OCI-LY3 (cell line): ENCODE measurements around the gene ANK3.

Experiments used
- EZH2phosphoT487 ChIP-seq: fragments of 200-600 bp; shearing (Covaris generic); IDR thresholded peaks from 2 replicates; pipeline ENCODE4 v1.6.1; 2018; ENCODE audit warnings: antibody characterized with exemption, mixed run types, low read depth
- TF ChIP-seq, protein P1 (sequence below): fragments of 200-600, 300-600 bp; sonication (generic); IDR thresholded peaks from 2 replicates; pipeline ENCODE4 v1.5.1; 2014; ENCODE audit warnings: antibody characterized with exemption, low read length, low read depth

DNA sequence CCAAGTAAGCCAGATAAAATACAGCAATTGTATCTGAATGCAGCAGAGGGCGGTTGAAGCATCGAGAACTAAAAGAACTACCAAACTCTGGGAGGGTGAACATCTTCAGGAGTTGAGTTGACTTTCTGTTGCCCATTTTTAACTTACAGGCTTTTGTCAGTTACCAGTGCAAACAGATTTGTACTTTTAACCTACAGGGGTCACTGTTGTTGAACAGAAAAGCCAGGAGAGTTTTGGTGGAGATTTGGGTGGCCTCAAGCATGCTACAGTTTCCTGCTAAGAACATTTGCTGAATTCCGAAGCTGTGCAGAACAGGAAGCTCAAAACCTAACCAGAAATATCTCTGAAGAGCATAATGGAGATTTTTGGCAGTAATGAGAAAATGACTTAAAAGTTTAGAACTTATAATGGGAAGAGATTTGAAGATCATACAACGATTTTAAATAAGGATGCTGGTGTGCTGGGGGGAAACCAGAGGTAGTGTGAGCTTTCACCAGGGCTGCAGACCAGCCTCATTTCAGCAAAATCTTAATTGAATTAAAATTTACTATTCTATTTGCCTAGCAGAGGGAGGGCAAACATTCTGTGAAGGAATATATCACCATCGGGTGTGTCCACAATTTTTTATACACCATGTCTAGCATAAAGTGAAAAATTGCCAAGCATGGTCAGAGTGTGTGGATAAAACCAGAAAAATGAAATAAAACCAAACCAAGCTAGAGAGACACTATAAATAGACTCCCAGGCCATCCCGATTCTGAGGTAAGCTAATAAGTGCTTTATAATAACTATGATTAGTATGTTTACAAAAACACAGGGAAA lies 274.7 kb downstream of the ANK3 start:
- TF ChIP-seq, protein P1, sequence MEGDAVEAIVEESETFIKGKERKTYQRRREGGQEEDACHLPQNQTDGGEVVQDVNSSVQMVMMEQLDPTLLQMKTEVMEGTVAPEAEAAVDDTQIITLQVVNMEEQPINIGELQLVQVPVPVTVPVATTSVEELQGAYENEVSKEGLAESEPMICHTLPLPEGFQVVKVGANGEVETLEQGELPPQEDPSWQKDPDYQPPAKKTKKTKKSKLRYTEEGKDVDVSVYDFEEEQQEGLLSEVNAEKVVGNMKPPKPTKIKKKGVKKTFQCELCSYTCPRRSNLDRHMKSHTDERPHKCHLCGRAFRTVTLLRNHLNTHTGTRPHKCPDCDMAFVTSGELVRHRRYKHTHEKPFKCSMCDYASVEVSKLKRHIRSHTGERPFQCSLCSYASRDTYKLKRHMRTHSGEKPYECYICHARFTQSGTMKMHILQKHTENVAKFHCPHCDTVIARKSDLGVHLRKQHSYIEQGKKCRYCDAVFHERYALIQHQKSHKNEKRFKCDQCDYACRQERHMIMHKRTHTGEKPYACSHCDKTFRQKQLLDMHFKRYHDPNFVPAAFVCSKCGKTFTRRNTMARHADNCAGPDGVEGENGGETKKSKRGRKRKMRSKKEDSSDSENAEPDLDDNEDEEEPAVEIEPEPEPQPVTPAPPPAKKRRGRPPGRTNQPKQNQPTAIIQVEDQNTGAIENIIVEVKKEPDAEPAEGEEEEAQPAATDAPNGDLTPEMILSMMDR, result peak; percentile 74
- TF ChIP-seq EZH2phosphoT487, result no peak
